ENCODE data around the gene TPD52L1.

Gene TPD52L1

DNA sequence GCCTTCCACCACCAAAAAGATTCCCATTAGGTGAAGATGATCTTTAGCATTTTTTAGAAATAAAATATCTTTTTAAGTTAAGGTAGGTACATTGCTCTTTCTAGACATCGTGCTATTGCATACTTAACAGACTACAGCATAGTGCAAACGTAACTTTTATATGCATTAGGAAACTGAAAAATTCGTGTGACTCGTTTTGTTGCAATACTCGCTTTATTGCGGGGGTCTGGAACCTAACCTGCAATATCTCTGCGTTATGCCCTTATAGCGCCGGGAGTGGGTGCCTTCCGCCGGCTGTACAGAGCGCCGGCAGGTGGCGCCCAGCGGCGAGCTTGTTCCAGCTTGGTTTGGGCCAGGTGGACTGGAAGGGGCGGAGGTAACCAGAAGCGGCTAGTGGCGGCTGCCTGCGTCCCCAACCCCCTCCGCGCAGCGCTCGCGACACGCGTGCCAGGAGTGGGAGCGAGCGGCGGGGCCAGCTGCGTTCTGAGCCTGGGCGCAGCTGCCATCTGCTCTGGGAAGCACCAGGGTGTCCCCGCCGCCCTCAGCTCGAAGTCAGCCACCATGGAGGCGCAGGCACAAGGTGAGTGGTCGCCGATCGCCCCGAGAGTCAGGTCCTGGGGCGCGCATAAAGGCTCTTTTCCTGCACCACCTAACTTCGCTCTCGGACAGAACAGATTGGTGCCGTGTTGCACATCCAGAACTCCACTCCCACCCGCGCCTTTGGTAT is at the start of gene TPD52L1:
TPD52L1 (plus strand) TSS at position 383 of the 727 bp plus-strand sequence; CDS start at position 562, 179 bp downstream.
- TF ChIP-seq, protein P1, sequence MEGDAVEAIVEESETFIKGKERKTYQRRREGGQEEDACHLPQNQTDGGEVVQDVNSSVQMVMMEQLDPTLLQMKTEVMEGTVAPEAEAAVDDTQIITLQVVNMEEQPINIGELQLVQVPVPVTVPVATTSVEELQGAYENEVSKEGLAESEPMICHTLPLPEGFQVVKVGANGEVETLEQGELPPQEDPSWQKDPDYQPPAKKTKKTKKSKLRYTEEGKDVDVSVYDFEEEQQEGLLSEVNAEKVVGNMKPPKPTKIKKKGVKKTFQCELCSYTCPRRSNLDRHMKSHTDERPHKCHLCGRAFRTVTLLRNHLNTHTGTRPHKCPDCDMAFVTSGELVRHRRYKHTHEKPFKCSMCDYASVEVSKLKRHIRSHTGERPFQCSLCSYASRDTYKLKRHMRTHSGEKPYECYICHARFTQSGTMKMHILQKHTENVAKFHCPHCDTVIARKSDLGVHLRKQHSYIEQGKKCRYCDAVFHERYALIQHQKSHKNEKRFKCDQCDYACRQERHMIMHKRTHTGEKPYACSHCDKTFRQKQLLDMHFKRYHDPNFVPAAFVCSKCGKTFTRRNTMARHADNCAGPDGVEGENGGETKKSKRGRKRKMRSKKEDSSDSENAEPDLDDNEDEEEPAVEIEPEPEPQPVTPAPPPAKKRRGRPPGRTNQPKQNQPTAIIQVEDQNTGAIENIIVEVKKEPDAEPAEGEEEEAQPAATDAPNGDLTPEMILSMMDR (IDR thresholded peaks at IDR 0.05; ENCODE audit: insufficient read depth, missing control alignments): peak; percentile 11
- FAIRE-seq: no peak
- DNase-seq (ENCODE audit: insufficient read length, low spot score): peak; percentile 73

GRCh38 chr6:125104425-125104824 is 49.1 kb upstream of the TPD52L1 start:
- FAIRE-seq: no peak
- TF ChIP-seq, protein P1 (IDR thresholded peaks at IDR 0.05; ENCODE audit: insufficient read depth, missing control alignments): no peak
- DNase-seq (ENCODE audit: insufficient read length, low spot score): no peak

DNA sequence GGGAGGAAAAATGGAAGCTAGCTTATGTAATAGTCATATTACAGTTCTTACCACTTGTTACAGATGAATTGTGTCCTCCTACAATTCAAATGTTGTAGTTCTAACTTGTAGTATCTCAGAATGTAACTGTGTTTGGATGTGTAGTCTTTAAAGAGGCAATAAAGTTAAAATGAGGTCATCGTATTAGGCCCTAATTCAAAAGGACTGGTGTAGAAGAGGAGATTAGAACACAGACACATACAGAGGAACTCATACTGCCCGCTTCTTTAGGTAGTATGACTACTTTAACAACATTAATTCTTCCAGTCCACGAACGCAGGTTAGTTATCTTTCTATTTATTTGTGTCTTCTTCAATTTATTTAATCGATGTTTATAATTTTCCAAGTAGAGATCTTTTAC is 46.5 kb upstream of the TPD52L1 start:
- TF ChIP-seq, protein P1 (IDR thresholded peaks at IDR 0.05; ENCODE audit: insufficient read depth, missing control alignments): no peak
- FAIRE-seq (peak; percentile 67), DNase-seq (ENCODE audit: insufficient read length, low spot score) (no peak)

DNA sequence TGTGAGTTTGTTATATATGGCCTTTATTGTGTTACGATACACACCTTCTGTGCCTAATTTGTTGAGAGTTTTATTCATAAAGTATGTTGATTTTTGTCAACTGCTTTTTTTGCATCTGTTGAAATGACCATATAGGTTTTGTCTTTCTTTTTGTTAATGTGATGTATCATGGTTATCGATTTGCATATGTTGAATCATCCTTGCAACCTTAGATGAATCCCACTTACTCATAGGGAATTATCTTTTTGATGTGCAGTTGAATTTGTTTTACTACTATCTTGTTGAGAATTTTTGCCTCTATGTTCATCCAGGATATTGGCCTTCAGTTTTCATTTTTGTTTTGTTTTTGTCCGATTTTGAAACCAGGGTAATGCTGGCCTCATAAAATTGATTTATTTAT is 45.7 kb upstream of the TPD52L1 start:
- DNase-seq (ENCODE audit: insufficient read length, low spot score) (no peak), FAIRE-seq (no peak)
- TF ChIP-seq, protein P1 (IDR thresholded peaks at IDR 0.05; ENCODE audit: insufficient read depth, missing control alignments): no peak

GRCh38 chr6:125110056-125110455 is 43.5 kb upstream of the TPD52L1 start:
- FAIRE-seq (no peak), DNase-seq (ENCODE audit: insufficient read length, low spot score) (no peak)
- TF ChIP-seq, protein P1 (IDR thresholded peaks at IDR 0.05; ENCODE audit: insufficient read depth, missing control alignments): no peak

GRCh38 chr6:125111219-125111983 is 42.2 kb upstream of the TPD52L1 start:
- DNase-seq (ENCODE audit: insufficient read length, low spot score): no peak
- TF ChIP-seq, protein P1 (IDR thresholded peaks at IDR 0.05; ENCODE audit: insufficient read depth, missing control alignments): no peak
- FAIRE-seq: no peak

DNA sequence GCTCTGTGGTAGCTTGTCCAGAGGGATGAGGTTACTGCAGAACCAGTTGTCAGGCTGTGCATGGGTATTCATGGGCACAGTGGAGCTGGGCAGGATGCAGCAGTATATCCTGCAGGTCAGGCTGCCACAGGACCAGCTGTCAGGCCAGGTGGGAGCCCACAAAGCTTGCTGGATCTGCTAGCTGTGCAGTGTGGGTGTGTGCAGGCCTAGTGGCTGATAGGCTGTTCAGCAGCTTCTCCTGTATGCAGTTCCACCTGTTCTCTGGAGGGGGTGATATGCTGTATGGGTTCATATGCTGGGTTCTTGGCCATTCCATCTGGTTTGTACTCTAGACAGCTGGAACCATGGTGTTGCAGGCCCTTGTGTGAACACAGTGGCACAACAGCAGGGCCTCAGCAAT is 40.6 kb upstream of the TPD52L1 start:
- FAIRE-seq (no peak), DNase-seq (ENCODE audit: insufficient read length, low spot score) (no peak)
- TF ChIP-seq, protein P1 (IDR thresholded peaks at IDR 0.05; ENCODE audit: insufficient read depth, missing control alignments): no peak
